Esophagus squamous epithelium (tissue), 5 donors: ENCODE results near the gene ZNF672. TPM values are rescaled to one million over a fixed set of nuclear protein-coding genes. Genes with fewer than 3 reads are reported as not detected.
"Not testable (repeated sequence)": the region's sequence is repeated elsewhere in the genome, so short reads cannot be mapped to it uniquely, and the experiment has no call there.

Experiments
- DNase-seq: peaks from one replicate; lab custom pipeline; 2025; lab: John Stamatoyannopoulos, UW
- H3K27ac ChIP-seq, 4 donors: fragments of 200-600 bp; sonication (generic); one replicate each; pipeline ENCODE4 v1.5.1; 2016 to 2019; ENCODE audit warnings: mild to moderate bottlenecking in 1 of 4
- H3K27me3 ChIP-seq, 4 donors: fragments of 200-600 bp; sonication (generic); 1 replicate in 3 of 4; 2 replicates in 1 of 4; pipeline versions ENCODE4 v1.5.1 to v1.6.0; 2017 to 2021; ENCODE audit warnings: antibody characterized with exemption in 1 of 4
- H3K36me3 ChIP-seq, 3 donors: fragments of 200-600 bp; sonication (generic); one replicate each; pipeline ENCODE4 v1.5.1; 2016 to 2019
- H3K4me1 ChIP-seq, 3 donors: fragments of 200-600 bp; sonication (generic); one replicate each; pipeline ENCODE4 v1.5.1; 2017 to 2019
- H3K4me3 ChIP-seq, 4 donors: fragments of 200-600 bp; sonication (generic); 1 replicate in 3 of 4; 2 replicates in 1 of 4; pipeline ENCODE4 v1.5.1; 2016 to 2019; ENCODE audit warnings: mild to moderate bottlenecking in 2 of 4, moderate library complexity in 1 of 4
- H3K9me3 ChIP-seq, 3 donors: fragments of 200-600 bp; sonication (generic); one replicate each; pipeline ENCODE4 v1.5.1; 2016 to 2019
- POLR2A ChIP-seq, 4 donors: fragments of 450-650 bp; IDR thresholded peaks; one replicate each; pipeline ENCODE4 v1.6.1; 2017; ENCODE audit warnings: antibody characterized with exemption in 4 of 4, mild to moderate bottlenecking in 4 of 4, moderate library complexity in 3 of 4
- WGBS, 2 donors: methylation state at CpG; one replicate each; pipeline ENCODE4 v1.1.5; 2018; 5-methylcytosine and 5-hydroxymethylcytosine counted together
- intact Hi-C: fragments of 100-400 bp; cut with DNase I; formaldehyde crosslinking; loops from one replicate; pipeline ENCODE4 v1.15.0; 2022
- total RNA-seq, 4 donors: library from RNA; depleted of rRNA; stranded (reverse); fragments of >200 nt; gene quantifications; one replicate each; pipeline ENCODE4 v1.1.0, GENCODE V29; 2016
- TF ChIP-seq, protein P1 (sequence below), 6 experiments: fragments of 450-650 bp in 4 of 6; fragments of 200-600 bp in 2 of 6; sonication (generic) in 2 of 6; IDR thresholded peaks; one replicate each; pipeline ENCODE4 v1.5.1; 2016 to 2019; ENCODE audit warnings: antibody characterized with exemption in 6 of 6, mild to moderate bottlenecking in 4 of 6, moderate library complexity in 4 of 6
- donor health status: DM: yes; HTN: yes; CAD: no.

The ZNF672 gene
- total RNA-seq, 4 donors from 2014 or later: 22.3 to 25.8 (median 24.0) TPM

DNA sequence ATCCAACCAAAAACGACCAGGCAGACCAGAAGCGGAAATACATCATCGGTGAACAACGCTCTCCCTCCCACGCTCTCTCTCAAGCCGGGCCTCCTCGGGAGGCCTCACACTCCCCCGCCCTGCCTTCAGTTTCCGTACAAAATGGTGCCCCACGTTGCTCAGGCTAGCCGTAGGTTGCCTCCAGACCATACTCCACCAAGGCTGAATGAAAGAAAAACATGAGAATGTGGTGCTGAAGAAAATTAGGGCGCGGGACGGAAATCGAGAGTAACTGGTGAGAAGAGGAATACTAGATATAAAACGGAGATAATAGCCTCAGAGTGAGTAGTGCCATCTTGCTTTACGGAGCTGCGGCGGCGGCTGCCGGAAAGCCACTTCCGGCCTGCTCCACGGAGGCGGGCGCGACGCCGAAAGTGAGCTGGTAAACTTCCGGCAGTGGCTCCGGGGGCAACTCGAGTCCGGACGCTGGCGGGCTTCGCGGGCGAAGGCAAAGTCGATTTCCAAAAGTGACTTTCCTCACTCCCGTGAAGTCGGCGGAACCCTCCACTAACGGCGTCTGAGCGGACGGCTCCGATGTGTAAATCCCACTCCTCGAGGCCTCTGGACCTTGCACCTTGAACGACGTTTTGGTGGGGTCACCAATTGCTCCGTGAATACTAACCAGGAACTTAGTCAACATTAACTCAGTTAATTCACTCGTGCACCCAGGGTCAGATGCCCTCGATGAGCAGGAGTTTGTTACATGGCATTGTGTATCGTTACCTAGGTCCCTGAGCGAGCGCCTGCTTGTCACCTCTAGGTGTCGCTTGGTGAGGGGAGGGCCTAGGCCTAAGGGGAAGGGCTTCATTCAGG is 11.9 kb upstream of the ZNF672 start, which contains the start of gene SH3BP5L:
SH3BP5L (minus strand) TSS at position 7 of the 852 bp plus-strand sequence. CDS start 980 bp downstream, outside the sequence.
- Histone ChIP-seq H3K36me3 (peaks cover 0 to 37% (median 0%) of the 10 kb centered on the region in 3 donors), H3K9me3 (no peaks in the 10 kb centered on the region), H3K27ac (peak within 1 kb of the TSS; percentile 93 to 99 (median 97)), H3K27me3 (no peaks in the 10 kb centered on the region), H3K4me3 (peak within 1 kb of the TSS; percentile 78 to 96 (median 84)), H3K4me1 (peaks cover 34 to 51% (median 44%) of the 10 kb centered on the region in 3 donors)
- TF ChIP-seq POLR2A (IDR thresholded peaks at IDR 0.05): peak in 2 of 4 donors; percentile 76 to 83
- TF ChIP-seq, protein P1, sequence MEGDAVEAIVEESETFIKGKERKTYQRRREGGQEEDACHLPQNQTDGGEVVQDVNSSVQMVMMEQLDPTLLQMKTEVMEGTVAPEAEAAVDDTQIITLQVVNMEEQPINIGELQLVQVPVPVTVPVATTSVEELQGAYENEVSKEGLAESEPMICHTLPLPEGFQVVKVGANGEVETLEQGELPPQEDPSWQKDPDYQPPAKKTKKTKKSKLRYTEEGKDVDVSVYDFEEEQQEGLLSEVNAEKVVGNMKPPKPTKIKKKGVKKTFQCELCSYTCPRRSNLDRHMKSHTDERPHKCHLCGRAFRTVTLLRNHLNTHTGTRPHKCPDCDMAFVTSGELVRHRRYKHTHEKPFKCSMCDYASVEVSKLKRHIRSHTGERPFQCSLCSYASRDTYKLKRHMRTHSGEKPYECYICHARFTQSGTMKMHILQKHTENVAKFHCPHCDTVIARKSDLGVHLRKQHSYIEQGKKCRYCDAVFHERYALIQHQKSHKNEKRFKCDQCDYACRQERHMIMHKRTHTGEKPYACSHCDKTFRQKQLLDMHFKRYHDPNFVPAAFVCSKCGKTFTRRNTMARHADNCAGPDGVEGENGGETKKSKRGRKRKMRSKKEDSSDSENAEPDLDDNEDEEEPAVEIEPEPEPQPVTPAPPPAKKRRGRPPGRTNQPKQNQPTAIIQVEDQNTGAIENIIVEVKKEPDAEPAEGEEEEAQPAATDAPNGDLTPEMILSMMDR (IDR thresholded peaks at IDR 0.05): peak in 5 of 6 experiments; percentile 52 to 64 (median 56)
- intact Hi-C loops: no loop called here
- WGBS, 2 donors: 0 to 1% methylated on average over 24 to 46 of the region's 56 CpGs
- DNase-seq: peak; percentile 82

DNA sequence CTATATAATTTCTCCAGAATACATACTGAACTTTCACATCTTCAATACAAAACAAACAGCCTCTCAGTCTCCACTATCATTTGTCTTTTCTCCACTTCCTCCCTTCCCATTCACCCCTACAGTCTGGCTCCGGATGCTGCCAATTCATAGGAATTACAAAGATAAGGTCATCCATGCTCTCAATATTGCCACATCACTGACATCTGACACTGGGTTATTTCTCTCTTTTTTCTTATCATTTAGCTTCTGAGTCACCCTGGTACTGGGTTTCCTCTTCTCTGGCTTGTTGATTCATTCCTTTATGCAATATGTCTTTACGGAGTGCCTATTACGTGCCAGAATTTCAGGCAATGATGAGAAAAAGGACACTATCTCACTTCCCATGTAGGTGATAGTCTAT is 9.2 kb upstream of the ZNF672 start:
- no peak for DNase-seq
- intact Hi-C loops: no loop called here
- Histone ChIP-seq H3K4me3 (no peak overlapping the region), H3K27me3 (no peaks in the 10 kb centered on the region), H3K36me3 (peaks cover 0 to 10% (median 0%) of the 10 kb centered on the region in 3 donors), H3K27ac (no peak overlapping the region), H3K9me3 (no peaks in the 10 kb centered on the region), H3K4me1 (peaks cover 17 to 24% (median 23%) of the 10 kb centered on the region in 3 donors)
- TF ChIP-seq, protein P1 (IDR thresholded peaks at IDR 0.05): no peak
- TF ChIP-seq POLR2A (IDR thresholded peaks at IDR 0.05): no peak
- WGBS, 2 donors: 39 to 46% methylated on average over 3 of the region's 3 CpGs

DNA sequence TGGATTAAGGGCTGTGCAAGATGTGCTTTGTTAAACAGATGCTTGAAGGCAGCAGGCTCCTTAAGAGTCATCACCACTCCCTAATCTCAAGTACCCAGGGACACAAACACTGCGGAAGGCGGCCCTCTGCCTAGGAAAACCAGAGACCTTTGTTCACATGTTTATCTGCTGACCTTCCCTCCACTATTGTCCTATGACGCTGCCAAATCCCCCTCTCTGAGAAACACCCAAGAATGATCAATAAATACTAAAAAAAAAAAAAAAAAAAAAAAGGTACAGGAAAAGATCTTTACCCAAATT is 7.4 kb upstream of the ZNF672 start:
- not testable (repeated sequence) for H3K4me1 ChIP-seq, DNase-seq

DNA sequence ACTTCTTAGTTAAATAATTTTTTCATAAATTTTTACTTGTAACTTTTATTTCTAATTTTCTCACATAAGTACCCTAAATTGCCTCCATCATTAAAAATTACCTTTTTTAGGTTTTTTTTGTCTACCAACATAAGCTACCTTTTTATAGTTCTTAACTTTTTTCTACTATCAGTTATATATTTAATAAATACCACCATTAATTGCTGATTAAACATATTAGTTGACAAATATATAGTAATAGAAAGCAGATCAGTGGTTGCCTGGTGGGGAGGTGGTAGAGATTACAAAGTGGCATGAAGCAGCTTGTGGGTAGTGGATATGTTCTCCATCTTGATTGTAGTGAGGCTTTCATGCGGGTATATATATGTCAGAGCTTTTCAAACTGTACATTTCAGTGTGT is 6.2 kb upstream of the ZNF672 start:
- Histone ChIP-seq H3K4me1 (peaks cover 4 to 6% (median 5%) of the 10 kb centered on the region in 3 donors), H3K27me3 (no peaks in the 10 kb centered on the region), H3K9me3 (no peaks in the 10 kb centered on the region), H3K36me3 (no peaks in the 10 kb centered on the region), H3K4me3 (no peak overlapping the region), H3K27ac (no peak overlapping the region)
- WGBS, 2 donors: 81 to 89% methylated on average over 1 of the region's 1 CpG
- DNase-seq: no peak
- TF ChIP-seq, protein P1 (IDR thresholded peaks at IDR 0.05): no peak
- TF ChIP-seq POLR2A (IDR thresholded peaks at IDR 0.05): no peak
- intact Hi-C loops: no loop called here

More for the DNA sequence above, 7.4 kb upstream of the ZNF672 start:
- H3K27ac ChIP-seq, H3K27me3 ChIP-seq, H3K4me3 ChIP-seq, H3K9me3 ChIP-seq, intact Hi-C loops, H3K36me3 ChIP-seq: not testable (repeated sequence)
- 64 to 71% methylated on average over 3 of the region's 3 CpGs for WGBS, 2 donors

DNA sequence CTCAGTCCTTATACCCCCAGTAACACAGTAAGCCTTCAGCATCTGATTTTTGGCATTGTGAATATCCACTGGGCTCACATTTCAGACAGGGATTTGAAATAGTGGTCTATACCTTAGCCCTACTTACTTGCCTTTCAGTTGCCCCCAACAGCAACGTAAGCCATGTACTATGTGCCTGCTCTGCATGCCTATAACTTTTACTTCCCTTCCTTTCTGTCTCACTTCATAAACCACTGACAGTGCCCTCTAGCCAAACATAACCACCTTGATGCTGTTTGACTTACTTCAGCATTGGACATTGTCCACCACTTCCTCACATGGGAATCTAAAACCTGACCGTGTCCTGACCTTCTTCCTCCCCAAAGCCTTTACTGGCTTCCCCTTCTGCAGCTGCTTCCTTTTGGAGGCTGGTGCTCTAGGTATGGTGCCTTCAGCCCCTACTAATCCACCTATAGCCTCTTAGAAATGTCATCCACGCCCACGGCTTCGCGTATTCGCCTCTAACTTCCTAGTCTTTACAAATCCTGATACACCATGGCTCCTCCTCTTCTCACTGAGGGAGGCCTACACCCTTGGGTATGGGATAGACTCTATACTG is 3.6 kb upstream of the ZNF672 start:
- TF ChIP-seq, protein P1 (IDR thresholded peaks at IDR 0.05): no peak
- no peak for TF ChIP-seq POLR2A (IDR thresholded peaks at IDR 0.05)
- WGBS, 2 donors: 41 to 58% methylated on average over 7 of the region's 7 CpGs
- peaks cover 7 to 13% (median 7%) of the 10 kb centered on the region in 3 donors for H3K4me1 ChIP-seq
- intact Hi-C loops: no loop called here
- no peak for DNase-seq
- H3K27ac ChIP-seq: peak overlapping the region in 1 of 4 donors; percentile 42
- no peaks in the 10 kb centered on the region for H3K27me3 ChIP-seq
- no peak overlapping the region for H3K4me3 ChIP-seq
- no peaks in the 10 kb centered on the region for H3K36me3 ChIP-seq
- H3K9me3 ChIP-seq: no peaks in the 10 kb centered on the region
